GM12864 (cell line): Measurements from ENCODE around the gene USP34.

ENCODE experiments used
- DNase-seq: peaks from one replicate; pipeline ENCODE4 v3.0.0-alpha.2; 2011; ENCODE audit warnings: low read depth
- H3K4me3 ChIP-seq: 2 replicates; pipeline ENCODE4 v1.5.1; 2011; ENCODE audit warnings: mild to moderate bottlenecking, low read depth, low read length, control low read depth
- CTCF ChIP-seq: IDR thresholded peaks from 2 replicates; pipeline ENCODE4 v1.5.1; 2011; ENCODE audit warnings: low read depth, mild to moderate bottlenecking, moderate library complexity, low read length, control low read depth, inconsistent platforms; ENCODE audit errors: missing control alignments

USP34 gene

DNA sequence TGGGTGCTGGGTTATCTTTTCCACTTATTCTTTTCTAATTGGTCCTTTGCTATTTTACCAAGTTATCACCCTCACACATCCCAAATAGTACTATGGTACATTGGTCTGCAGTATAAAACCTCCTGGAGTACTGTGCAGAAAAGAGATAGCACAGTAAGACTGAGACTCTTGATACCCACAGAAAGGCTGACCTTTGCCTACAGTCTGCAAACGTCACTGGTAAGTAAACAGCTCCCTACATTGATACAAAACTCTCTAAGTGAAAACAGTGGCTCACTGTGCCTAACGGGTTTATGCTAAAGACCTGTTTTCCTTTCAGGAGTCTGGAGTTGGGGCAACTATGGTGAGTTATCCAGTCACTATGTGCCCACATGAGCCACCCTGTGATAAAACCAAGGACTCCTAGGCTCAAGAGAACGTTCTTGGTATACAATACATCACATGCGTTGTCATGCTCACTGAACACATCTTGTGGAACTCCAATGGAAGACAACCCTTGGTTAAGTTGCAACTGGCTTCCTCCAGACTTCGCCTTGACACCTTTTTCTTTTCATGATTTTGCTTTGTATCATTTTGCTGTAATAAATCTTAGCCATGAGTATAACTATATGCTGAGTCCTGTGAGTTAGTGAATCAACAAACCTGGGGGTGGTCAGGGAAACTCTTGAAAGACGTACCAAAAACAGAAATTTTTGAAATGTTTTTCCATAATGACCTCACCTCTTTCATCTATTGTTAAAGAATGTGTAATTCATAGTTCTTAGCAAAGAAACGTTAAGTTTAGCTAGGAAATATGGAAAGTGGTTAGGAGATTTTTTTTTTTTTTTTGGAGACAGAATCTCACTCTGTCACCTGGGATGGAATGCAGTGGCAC is 204.0 kb downstream of the USP34 start:
- no peak for TF ChIP-seq CTCF
- no peak for DNase-seq

DNA sequence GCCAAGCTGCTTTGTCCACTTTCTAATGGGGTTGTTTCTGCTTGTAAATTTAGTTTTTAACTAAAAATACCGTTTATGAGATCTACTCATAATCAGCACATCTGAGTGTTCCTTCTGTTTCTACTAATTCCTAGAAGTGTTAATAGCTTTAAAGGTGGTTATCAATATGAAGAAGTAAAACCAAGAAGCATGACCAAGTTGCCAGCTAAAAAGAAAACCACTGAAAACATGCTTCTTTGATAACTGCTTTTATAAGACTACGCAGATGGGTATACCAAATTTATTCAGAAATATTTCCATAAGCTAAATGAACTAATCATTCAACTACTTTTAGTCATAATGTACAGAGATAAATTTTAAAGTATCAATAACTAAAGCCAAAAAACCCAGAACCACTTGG is 207.1 kb downstream of the USP34 start:
- no peak for TF ChIP-seq CTCF
- DNase-seq: no peak
- H3K4me3 ChIP-seq: no peak overlapping the region

More for the DNA sequence above, 204.0 kb downstream of the USP34 start:
- H3K4me3 ChIP-seq: no peak overlapping the region

GRCh38 chr2:61262699-61263098 is 208.2 kb downstream of the USP34 start:
- no peak for TF ChIP-seq CTCF
- no peak for DNase-seq
- no peak overlapping the region for H3K4me3 ChIP-seq

- no peak for TF ChIP-seq CTCF
- H3K4me3 ChIP-seq: no peak overlapping the region
These were observed 213.4 kb downstream of the USP34 start for GRCh38 chr2:61257446-61257845.

GRCh38 chr2:61255580-61256437 is 215.1 kb downstream of the USP34 start:
- no peak overlapping the region for H3K4me3 ChIP-seq
- no peak for TF ChIP-seq CTCF
- no peak for DNase-seq

More at GRCh38 chr2:61257446-61257845, 213.4 kb downstream of the USP34 start:
- DNase-seq: no peak

DNA sequence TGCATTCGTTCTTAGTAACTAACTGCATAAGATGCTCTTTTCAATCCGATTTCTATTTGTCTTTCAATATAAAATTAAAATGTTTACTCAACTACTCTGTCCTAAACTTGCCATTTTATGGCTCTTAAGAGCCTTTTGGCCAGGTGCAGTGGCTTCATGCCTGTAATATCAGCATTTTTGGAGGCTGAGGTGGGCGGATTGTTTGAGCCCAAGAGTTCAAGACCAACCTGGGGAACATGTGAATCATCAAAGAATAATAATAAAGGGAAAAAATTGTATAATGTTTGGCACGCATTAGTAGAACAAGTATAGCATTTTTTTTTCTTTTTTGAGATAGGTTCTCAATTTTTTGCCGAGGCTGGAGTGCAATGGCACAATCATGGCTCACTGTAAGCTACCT is 216.4 kb downstream of the USP34 start:
- H3K4me3 ChIP-seq: no peak overlapping the region
- TF ChIP-seq CTCF: no peak
- DNase-seq: no peak
